Activated CD4-positive, alpha-beta T cell treated with anti-CD3 and anti-CD28 coated beads, Interleukin-2, amount 10 ng/mL, durations not matched to agents 7 days and 5 days (primary cell): Measurements from ENCODE around the gene CDH15. TPM values are rescaled to one million over a fixed set of nuclear protein-coding genes. Genes with fewer than 3 reads are reported as not detected.
"Not testable (repeated sequence)": the region's sequence is repeated elsewhere in the genome, so short reads cannot be mapped to it uniquely, and the experiment has no call there.

Experiments used
- CTCF ChIA-PET: fragments of 350-600 bp; sonication (Branson Sonifier 250); formaldehyde crosslinking; loops from one replicate; lab custom pipeline; 2021; ENCODE audit warnings: antibody characterized with exemption; lab: Charles Lee
- POLR2A ChIA-PET: fragments of 350-600 bp; sonication (Branson Sonifier 250); formaldehyde crosslinking; loops from one replicate; lab custom pipeline; 2021; ENCODE audit warnings: antibody characterized with exemption; lab: Charles Lee
- DNase-seq: peaks from one replicate; pipeline ENCODE4 v3.0.0-alpha.2; 2020
- H3K27ac Mint-ChIP-seq: one replicate; pipeline ENCODE4 v1.8.0; 2021; ENCODE audit warnings: mild to moderate bottlenecking, moderate library complexity, mixed read lengths
- H3K27me3 Mint-ChIP-seq: one replicate; pipeline ENCODE4 v1.8.0; 2021; ENCODE audit warnings: mixed read lengths
- H3K36me3 Mint-ChIP-seq: one replicate; pipeline ENCODE4 v1.8.0; 2021; ENCODE audit warnings: low read depth, mixed read lengths
- H3K4me1 Mint-ChIP-seq: one replicate; pipeline ENCODE4 v1.8.0; 2021; ENCODE audit warnings: mixed read lengths
- H3K4me3 Mint-ChIP-seq: one replicate; pipeline ENCODE4 v1.8.0; 2021; ENCODE audit warnings: mild to moderate bottlenecking, moderate library complexity, mixed read lengths
- H3K9me3 Mint-ChIP-seq: one replicate; pipeline ENCODE4 v1.8.0; 2021; ENCODE audit warnings: mixed read lengths
- total RNA-seq, 2 experiments: library from RNA; stranded (reverse); gene quantifications; one replicate each; pipeline ENCODE4 v1.2.3, GENCODE V29; 2021

The CDH15 gene
- total RNA-seq, 2 experiments from 2014 or later = not detected

DNA sequence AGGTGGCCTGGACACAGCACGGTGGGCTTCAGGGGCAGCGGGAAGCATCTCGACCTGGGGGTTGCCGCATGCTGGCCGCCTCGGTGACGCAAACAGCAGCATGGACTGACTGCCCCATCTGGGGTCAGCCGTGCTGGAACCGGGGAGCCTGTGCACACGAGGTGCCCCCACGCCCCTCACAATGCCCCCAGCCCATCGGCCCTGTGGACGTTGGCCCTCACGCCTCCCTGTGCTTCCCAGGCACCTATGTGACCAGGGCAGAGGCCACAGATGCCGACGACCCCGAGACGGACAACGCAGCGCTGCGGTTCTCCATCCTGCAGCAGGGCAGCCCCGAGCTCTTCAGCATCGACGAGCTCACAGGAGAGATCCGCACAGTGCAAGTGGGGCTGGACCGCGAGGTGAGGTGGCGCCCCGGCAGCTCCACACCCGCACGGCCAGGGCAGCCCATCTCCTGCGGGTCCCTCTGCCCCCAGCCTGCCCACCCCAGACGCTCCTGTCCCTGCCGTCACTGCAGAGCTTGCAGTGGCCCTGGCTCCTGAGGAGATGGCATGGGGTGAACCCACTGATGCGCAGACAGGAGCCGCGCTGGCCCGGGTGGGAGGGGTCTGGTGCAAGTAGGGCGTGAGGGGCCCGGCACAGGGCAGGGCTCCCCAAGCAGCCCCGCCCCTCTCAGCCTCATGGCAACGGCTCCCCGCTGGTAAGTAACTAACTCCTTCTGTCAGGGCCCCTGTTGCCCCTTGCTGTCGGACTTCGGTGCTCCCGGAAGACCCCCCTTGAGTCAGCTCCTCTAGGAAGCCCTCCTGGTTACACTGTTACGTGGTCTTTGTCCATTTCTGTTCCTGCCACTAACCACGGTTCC lies 13.6 kb downstream of the CDH15 start:
- peak; percentile 54 for DNase-seq
- POLR2A ChIA-PET = no interaction called here
- CTCF ChIA-PET = no interaction called here
- Mint-ChIP-seq H3K27ac (no peak overlapping the region), H3K36me3 (no peaks in the 10 kb centered on the region), H3K4me3 (no peak overlapping the region), H3K9me3 (no peaks in the 10 kb centered on the region), H3K4me1 (peaks cover 6% of the 10 kb centered on the region), H3K27me3 (no peaks in the 10 kb centered on the region)

- POLR2A ChIA-PET, H3K4me1 Mint-ChIP-seq, H3K27me3 Mint-ChIP-seq, H3K27ac Mint-ChIP-seq, DNase-seq, CTCF ChIA-PET, H3K36me3 Mint-ChIP-seq, H3K4me3 Mint-ChIP-seq, H3K9me3 Mint-ChIP-seq: not testable (repeated sequence)
These were observed 14.5 kb downstream of the CDH15 start for GRCh38 chr16:89185887-89186592.

GRCh38 chr16:89186593-89187031 lies 15.1 kb downstream of the CDH15 start:
- DNase-seq, H3K27ac Mint-ChIP-seq, H3K4me1 Mint-ChIP-seq, CTCF ChIA-PET, H3K9me3 Mint-ChIP-seq, H3K36me3 Mint-ChIP-seq, H3K4me3 Mint-ChIP-seq, H3K27me3 Mint-ChIP-seq: not testable (repeated sequence)
- POLR2A ChIA-PET = interaction anchor here (0.6 kb wide), 1 partner anchor 10 kb away, joined by 4 read pairs; no protein-coding TSS in a partner anchor

- Mint-ChIP-seq H3K4me3 (no peak overlapping the region), H3K4me1 (peaks cover 5% of the 10 kb centered on the region), H3K9me3 (no peaks in the 10 kb centered on the region), H3K27me3 (no peaks in the 10 kb centered on the region), H3K36me3 (no peaks in the 10 kb centered on the region), H3K27ac (no peak overlapping the region)
- peak; percentile 52 for DNase-seq
- ChIA-PET CTCF (interaction anchor here (0.8 kb wide), 1 partner anchor 13 kb away, joined by 3 read pairs; no protein-coding TSS in a partner anchor), POLR2A (interaction anchor here (0.6 kb wide), 1 partner anchor 10 kb away, joined by 4 read pairs; no protein-coding TSS in a partner anchor)
These were observed 15.7 kb downstream of the CDH15 start for GRCh38 chr16:89187032-89187769.

DNA sequence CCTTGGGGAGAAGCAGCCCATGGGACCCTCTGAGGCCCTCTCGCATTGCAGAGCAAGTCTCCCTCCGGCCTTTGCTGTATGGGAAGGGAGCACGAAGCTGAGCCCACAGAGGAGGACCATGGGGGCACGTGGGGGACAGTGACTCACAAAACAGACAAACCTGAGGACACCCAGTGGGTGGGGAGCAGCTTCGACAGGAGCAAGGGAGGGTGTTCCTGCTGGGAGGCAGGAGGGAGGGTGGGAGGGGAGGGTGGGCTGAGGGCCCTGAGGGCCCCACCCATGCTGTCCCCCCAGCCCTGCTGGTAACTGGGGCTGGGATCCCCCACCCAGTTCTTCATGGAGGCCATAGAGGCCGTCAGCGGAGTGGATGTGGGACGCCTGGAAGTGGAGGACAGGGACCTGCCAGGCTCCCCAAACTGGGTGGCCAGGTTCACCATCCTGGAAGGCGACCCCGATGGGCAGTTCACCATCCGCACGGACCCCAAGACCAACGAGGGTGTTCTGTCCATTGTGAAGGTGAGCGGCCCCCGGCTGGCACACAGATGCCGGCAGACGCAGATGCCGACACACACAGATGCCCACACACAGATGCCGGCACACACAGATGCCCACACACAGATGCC lies 16.3 kb downstream of the CDH15 start:
- Mint-ChIP-seq H3K36me3 (no peaks in the 10 kb centered on the region), H3K9me3 (no peaks in the 10 kb centered on the region), H3K27me3 (no peaks in the 10 kb centered on the region), H3K4me1 (no peaks in the 10 kb centered on the region), H3K27ac (peak overlapping the region; percentile 48), H3K4me3 (no peak overlapping the region)
- ChIA-PET CTCF (interaction anchor here (0.6 to 0.8 kb wide), 2 partner anchors 13 to 340 kb away, joined by 3 read pairs; no protein-coding TSS in a partner anchor), POLR2A (no interaction called here)
- no peak for DNase-seq

DNA sequence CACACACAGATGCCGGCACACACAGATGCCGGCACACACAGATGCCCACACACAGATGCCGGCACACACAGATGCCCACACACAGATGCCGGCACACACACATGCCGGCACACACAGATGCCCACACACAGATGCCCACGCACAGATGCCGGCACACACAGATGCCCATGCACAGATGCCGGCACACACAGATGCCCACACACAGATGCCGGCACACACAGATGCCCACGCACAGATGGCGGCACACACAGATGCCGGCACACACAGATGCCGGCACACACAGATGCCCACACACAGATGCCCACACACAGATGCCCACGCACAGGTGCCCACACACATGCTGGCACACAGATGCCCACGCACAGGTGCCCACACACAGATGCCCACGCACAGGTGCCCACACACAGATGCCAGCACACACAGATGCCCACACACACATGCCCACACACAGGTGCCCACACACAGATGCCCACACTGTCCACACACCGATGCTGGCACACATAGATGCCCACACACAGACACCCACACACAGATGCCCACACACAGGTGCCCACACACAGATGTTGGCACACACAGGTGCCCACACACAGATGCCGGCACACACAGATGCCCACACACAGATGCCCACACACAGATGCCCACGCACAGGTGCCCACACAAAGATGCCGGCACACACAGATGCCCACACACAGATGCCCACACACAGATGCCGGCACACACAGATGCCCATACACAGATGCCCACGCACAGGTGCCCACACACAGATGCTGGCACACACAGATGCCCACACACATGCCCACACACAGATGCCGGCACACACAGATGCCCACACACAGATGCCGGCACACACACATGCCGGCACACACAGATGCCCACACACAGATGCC lies 17.2 kb downstream of the CDH15 start:
- H3K9me3 Mint-ChIP-seq, H3K36me3 Mint-ChIP-seq, H3K4me3 Mint-ChIP-seq, DNase-seq, POLR2A ChIA-PET, CTCF ChIA-PET, H3K27ac Mint-ChIP-seq, H3K4me1 Mint-ChIP-seq, H3K27me3 Mint-ChIP-seq: not testable (repeated sequence)

- no peak for DNase-seq
- Mint-ChIP-seq H3K4me1 (no peaks in the 10 kb centered on the region), H3K27me3 (no peaks in the 10 kb centered on the region), H3K27ac (no peak overlapping the region), H3K9me3 (no peaks in the 10 kb centered on the region), H3K36me3 (no peaks in the 10 kb centered on the region), H3K4me3 (no peak overlapping the region)
- POLR2A ChIA-PET = no interaction called here
- CTCF ChIA-PET = no interaction called here
These were observed 17.9 kb downstream of the CDH15 start for GRCh38 chr16:89189358-89190025.

- Mint-ChIP-seq H3K9me3 (no peaks in the 10 kb centered on the region), H3K4me1 (no peaks in the 10 kb centered on the region), H3K36me3 (no peaks in the 10 kb centered on the region), H3K27me3 (no peaks in the 10 kb centered on the region), H3K27ac (no peak overlapping the region), H3K4me3 (no peak overlapping the region)
- DNase-seq = no peak
- ChIA-PET CTCF (no interaction called here), POLR2A (no interaction called here)
These were observed 18.8 kb downstream of the CDH15 start for GRCh38 chr16:89190150-89190958.

DNA sequence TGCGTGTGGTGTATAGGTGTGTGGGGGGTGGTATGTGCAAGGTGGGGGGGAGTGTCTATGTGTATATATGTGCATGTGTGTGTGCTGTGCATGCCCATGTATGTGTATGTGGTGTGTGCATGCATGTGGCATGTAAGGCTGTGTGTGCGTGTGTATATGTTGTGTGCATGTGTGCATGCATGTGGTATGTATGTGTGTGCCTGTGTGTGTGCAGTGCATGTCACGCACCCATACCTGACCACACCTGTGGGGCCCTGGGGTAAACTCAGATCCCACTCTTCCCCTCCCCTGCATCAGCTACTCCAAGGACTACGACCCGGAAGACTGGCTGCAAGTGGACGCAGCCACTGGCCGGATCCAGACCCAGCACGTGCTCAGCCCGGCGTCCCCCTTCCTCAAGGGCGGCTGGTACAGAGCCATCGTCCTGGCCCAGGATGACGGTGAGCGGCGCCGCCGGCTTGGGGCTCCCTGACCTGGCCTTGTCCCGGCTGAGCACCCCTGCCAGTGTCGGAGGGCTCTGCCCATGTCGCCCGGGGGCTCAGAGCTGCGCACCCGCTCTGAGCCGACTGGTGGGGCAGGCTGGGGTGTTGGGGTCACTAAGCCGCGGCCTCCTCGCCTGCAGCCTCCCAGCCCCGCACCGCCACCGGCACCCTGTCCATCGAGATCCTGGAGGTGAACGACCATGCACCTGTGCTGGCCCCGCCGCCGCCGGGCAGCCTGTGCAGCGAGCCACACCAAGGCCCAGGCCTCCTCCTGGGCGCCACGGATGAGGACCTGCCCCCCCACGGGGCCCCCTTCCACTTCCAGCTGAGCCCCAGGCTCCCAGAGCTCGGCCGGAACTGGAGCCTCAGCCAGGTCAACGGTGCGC lies 19.7 kb downstream of the CDH15 start:
- no peaks in the 10 kb centered on the region for H3K27me3 Mint-ChIP-seq
- no peak overlapping the region for H3K4me3 Mint-ChIP-seq
- H3K4me1 Mint-ChIP-seq = no peaks in the 10 kb centered on the region
- H3K9me3 Mint-ChIP-seq = no peaks in the 10 kb centered on the region
- H3K27ac Mint-ChIP-seq = no peak overlapping the region
- no peak for DNase-seq
- no peaks in the 10 kb centered on the region for H3K36me3 Mint-ChIP-seq
- POLR2A ChIA-PET = no interaction called here
- CTCF ChIA-PET = no interaction called here

DNA sequence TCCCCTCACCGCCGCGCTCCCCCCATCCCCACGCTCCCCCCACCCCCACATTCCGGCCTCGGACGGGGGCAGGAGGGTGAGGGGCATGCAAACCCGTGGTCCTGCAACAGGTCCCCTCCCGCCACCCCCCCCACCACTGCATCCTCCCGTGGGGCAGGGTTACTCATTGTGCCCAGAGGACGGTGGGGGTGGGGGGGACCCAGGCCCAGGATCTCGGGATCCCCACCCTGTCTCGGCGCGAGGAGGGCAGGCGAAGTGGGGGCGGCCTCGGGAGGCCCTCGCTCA lies 20.3 kb downstream of the CDH15 start:
- no peak for DNase-seq
- Mint-ChIP-seq H3K9me3 (no peaks in the 10 kb centered on the region), H3K36me3 (no peaks in the 10 kb centered on the region), H3K4me1 (no peaks in the 10 kb centered on the region), H3K27me3 (no peaks in the 10 kb centered on the region), H3K4me3 (no peak overlapping the region), H3K27ac (no peak overlapping the region)
- ChIA-PET POLR2A (no interaction called here), CTCF (no interaction called here)
